OCI-LY3 (cell line): Measurements from ENCODE around the gene HHIP.

Experiments used
- H2AFZ ChIP-seq: fragments of 200-600, 300-600 bp; shearing (Covaris generic); 2 replicates; pipeline ENCODE4 v1.6.0; 2014; ENCODE audit warnings: antibody characterized with exemption, low read depth, low read length
- H3K27ac ChIP-seq: fragments of 200-600, 300-600 bp; sonication (generic); 2 replicates; pipeline ENCODE4 v1.5.1; 2014; ENCODE audit warnings: mild to moderate bottlenecking, low read length, moderate library complexity, mixed read lengths
- H3K27me3 ChIP-seq: fragments of 200-600, 300-600 bp; sonication (generic); 2 replicates; pipeline ENCODE4 v1.6.1; 2014; ENCODE audit warnings: low read depth, low read length, mixed read lengths
- H3K36me3 ChIP-seq: fragments of 200-600, 300-600 bp; sonication (generic); replicated peaks from 2 replicates; pipeline ENCODE3; 2014; ENCODE audit warnings: low read depth, low read length, mixed read lengths
- H3K4me1 ChIP-seq: fragments of 300-600, 200-600 bp; sonication (generic); 2 replicates; pipeline ENCODE4 v1.6.1; 2014; ENCODE audit warnings: low read length, mixed read lengths
- H3K4me2 ChIP-seq: fragments of 200-600, 300-600 bp; sonication (generic); 2 replicates; pipeline ENCODE4 v1.6.1; 2014; ENCODE audit warnings: low read length, mixed read lengths
- H3K4me3 ChIP-seq: fragments of 300-600, 200-600 bp; sonication (generic); 2 replicates; pipeline ENCODE4 v1.5.1; 2014; ENCODE audit warnings: antibody characterized with exemption, mild to moderate bottlenecking, low read length, moderate library complexity
- H3K79me2 ChIP-seq: fragments of 300-600, 200-600 bp; shearing (Covaris generic); 2 replicates; pipeline ENCODE4 v1.6.1; 2014; ENCODE audit warnings: mild to moderate bottlenecking, low read length, mixed read lengths
- H3K9ac ChIP-seq: fragments of 300-600, 200-600 bp; shearing (Covaris generic); 2 replicates; pipeline ENCODE4 v1.6.0; 2014; ENCODE audit warnings: mild to moderate bottlenecking, low read length, moderate library complexity
- H3K9me3 ChIP-seq: fragments of 200-600, 300-600 bp; shearing (Covaris generic); 2 replicates; pipeline ENCODE4 v1.6.1; 2014; ENCODE audit warnings: low read length, mixed read lengths; ENCODE audit not compliant: insufficient read depth
- H4K20me1 ChIP-seq: fragments of 200-600, 300-600 bp; sonication (generic); 2 replicates; pipeline ENCODE4 v1.6.1; 2016; ENCODE audit warnings: low read length, mixed read lengths; ENCODE audit not compliant: insufficient read depth
- CTCF ChIP-seq: fragments of 200-600, 300-600 bp; sonication (generic); IDR thresholded peaks from 2 replicates; pipeline ENCODE4 v1.5.1; 2014; ENCODE audit warnings: antibody characterized with exemption, low read length, low read depth
- EZH2phosphoT487 ChIP-seq: fragments of 200-600 bp; shearing (Covaris generic); IDR thresholded peaks from 2 replicates; pipeline ENCODE4 v1.6.1; 2018; ENCODE audit warnings: antibody characterized with exemption, mixed run types, low read depth

The HHIP gene

GRCh38 chr4:144733566-144733965, 87.6 kb downstream of the HHIP start:
- Histone ChIP-seq H3K36me3 (no peaks in the 10 kb centered on the region), H3K79me2 (no peaks in the 10 kb centered on the region), H3K9me3 (no peaks in the 10 kb centered on the region), H4K20me1 (no peaks in the 10 kb centered on the region), H3K4me3 (no peak overlapping the region), H2AFZ (no peak overlapping the region), H3K9ac (no peak overlapping the region), H3K27ac (no peak overlapping the region), H3K4me2 (no peak overlapping the region), H3K4me1 (no peaks in the 10 kb centered on the region), H3K27me3 (no peaks in the 10 kb centered on the region)
- TF ChIP-seq EZH2phosphoT487: no peak
- TF ChIP-seq CTCF: no peak

DNA sequence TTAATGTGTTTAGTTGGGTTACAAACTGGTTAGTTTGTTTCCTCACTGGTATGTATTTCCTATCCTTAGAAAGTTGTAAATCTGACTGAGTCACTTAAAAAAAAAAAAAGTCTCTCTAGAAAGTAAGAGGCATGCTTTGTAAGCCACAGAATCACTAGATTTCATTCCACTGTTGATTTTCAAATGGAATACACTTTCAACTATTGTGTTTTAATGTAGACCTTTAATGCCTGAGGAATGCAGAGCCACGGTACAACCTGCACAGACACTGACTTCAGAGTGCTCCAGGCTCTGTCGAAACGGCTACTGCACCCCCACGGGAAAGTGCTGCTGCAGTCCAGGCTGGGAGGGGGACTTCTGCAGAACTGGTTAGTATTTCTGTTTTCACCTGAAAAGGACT, 88.6 kb downstream of the HHIP start:
- no peaks in the 10 kb centered on the region for H3K79me2 ChIP-seq
- no peak overlapping the region for H2AFZ ChIP-seq
- no peaks in the 10 kb centered on the region for H3K36me3 ChIP-seq
- H3K27me3 ChIP-seq: no peaks in the 10 kb centered on the region
- H3K9me3 ChIP-seq: no peaks in the 10 kb centered on the region
- H3K9ac ChIP-seq: no peak overlapping the region
- no peak overlapping the region for H3K4me2 ChIP-seq
- H3K4me3 ChIP-seq: no peak overlapping the region
- H3K27ac ChIP-seq: no peak overlapping the region
- H3K4me1 ChIP-seq: no peaks in the 10 kb centered on the region
- TF ChIP-seq EZH2phosphoT487: no peak
- TF ChIP-seq CTCF: no peak
- no peaks in the 10 kb centered on the region for H4K20me1 ChIP-seq

DNA sequence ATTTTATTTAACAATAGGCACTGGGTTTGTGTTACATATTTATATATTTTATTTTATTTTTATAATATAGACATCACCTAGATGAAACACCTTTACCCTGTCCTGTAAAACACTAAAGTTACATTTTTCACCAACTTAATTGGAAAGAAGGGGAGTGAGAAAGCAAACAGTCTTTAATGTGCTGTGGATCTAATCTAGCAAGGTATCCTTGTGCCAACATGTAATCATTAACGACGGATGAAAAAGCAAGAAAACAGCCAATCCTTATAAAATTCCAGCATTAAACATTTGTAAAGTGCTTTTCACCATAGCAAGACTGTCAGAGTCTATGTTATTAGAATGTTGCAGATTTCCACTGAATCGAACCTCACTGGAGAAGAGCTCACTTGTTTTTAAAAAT, 92.7 kb downstream of the HHIP start:
- Histone ChIP-seq H4K20me1 (no peaks in the 10 kb centered on the region), H3K9ac (no peak overlapping the region), H3K4me2 (no peak overlapping the region), H3K27me3 (no peaks in the 10 kb centered on the region), H3K4me1 (no peaks in the 10 kb centered on the region), H2AFZ (no peak overlapping the region), H3K9me3 (no peaks in the 10 kb centered on the region), H3K79me2 (no peaks in the 10 kb centered on the region), H3K36me3 (no peaks in the 10 kb centered on the region), H3K27ac (no peak overlapping the region), H3K4me3 (no peak overlapping the region)
- TF ChIP-seq CTCF (no peak), EZH2phosphoT487 (no peak)

DNA sequence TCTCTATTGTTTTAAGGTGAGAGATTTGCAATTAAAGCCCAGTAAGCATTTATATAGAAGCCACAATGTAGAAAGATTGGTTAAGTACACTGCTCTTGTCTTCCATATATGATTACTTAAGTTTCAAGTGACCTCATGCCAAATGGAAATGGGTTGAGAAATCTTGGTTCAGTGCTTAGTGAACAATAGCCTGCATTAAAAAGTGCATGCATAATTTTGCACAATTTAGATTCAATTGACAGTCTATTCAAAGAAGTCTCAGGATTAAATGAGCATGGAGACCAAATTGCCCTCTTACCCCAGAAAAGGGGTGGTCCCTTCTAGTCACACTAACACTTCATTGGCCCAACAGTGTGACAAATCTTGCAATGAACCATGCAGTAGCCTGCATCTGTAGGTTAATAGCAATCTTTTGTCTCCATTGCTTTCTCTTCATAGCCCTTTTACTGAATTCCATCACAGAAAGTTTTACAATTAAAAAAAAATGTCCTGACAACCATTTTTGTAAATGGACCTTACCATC, 93.6 kb downstream of the HHIP start:
- Histone ChIP-seq H3K9ac (no peak overlapping the region), H4K20me1 (no peaks in the 10 kb centered on the region), H3K4me1 (no peaks in the 10 kb centered on the region), H2AFZ (no peak overlapping the region), H3K79me2 (no peaks in the 10 kb centered on the region), H3K27me3 (no peaks in the 10 kb centered on the region), H3K9me3 (no peaks in the 10 kb centered on the region), H3K27ac (no peak overlapping the region), H3K36me3 (no peaks in the 10 kb centered on the region), H3K4me3 (no peak overlapping the region), H3K4me2 (no peak overlapping the region)
- no peak for TF ChIP-seq CTCF
- TF ChIP-seq EZH2phosphoT487: no peak
